WTC11 (cell line): ENCODE measurements around the gene NPEPPS. TPM values are rescaled to one million over a fixed set of nuclear protein-coding genes. Genes with fewer than 3 reads are reported as not detected.

Experiments used
- ATAC-seq: fragments of 200-7000 bp; cut with Tn5 transposase; 2 replicates; pipeline ENCODE4 v1.10.0; 2021; ENCODE audit warnings: mild to moderate bottlenecking, moderate library complexity
- CTCF ChIA-PET: fragments of 300-600 bp; sonication (Branson Sonifier 250); formaldehyde crosslinking; loops from one replicate; lab custom pipeline; 2021; ENCODE audit warnings: antibody characterized with exemption; lab: Charles Lee
- POLR2A ChIA-PET: fragments of 350-600 bp; sonication (Branson Sonifier 250); formaldehyde crosslinking; loops from one replicate; lab custom pipeline; 2021; ENCODE audit warnings: antibody characterized with exemption; lab: Charles Lee
- DNase-seq: peaks from one replicate; pipeline ENCODE4 v3.0.0; 2021; ENCODE audit warnings: low spot score
- H3K27ac Mint-ChIP-seq: 2 replicates; pipeline ENCODE4 v1.8.0; 2021; ENCODE audit warnings: mixed read lengths
- H3K27me3 Mint-ChIP-seq: 2 replicates; pipeline ENCODE4 v1.8.0; 2021; ENCODE audit warnings: low read depth, mild to moderate bottlenecking, moderate library complexity, mixed read lengths
- H3K36me3 Mint-ChIP-seq: 2 replicates; pipeline ENCODE4 v1.8.0; 2021; ENCODE audit warnings: mixed read lengths
- H3K4me1 Mint-ChIP-seq: 2 replicates; pipeline ENCODE4 v1.8.0; 2022; ENCODE audit warnings: mixed read lengths
- H3K4me3 Mint-ChIP-seq: 2 replicates; pipeline ENCODE4 v1.8.0; 2021; ENCODE audit warnings: mild to moderate bottlenecking, moderate library complexity, mixed read lengths
- H3K9me3 Mint-ChIP-seq: 2 replicates; pipeline ENCODE4 v1.8.0; 2021; ENCODE audit warnings: mixed read lengths
- ESRRA ChIP-seq: sonication (generic); formaldehyde crosslinking; IDR thresholded peaks from 2 replicates; pipeline ENCODE4 v1.8.1; 2022; ENCODE audit warnings: mild to moderate bottlenecking, missing genetic modification reagents, borderline replicate concordance
- ETV6 ChIP-seq: sonication (generic); formaldehyde crosslinking; IDR thresholded peaks from 2 replicates; pipeline ENCODE4 v1.8.1; 2022; ENCODE audit warnings: mild to moderate bottlenecking, missing genetic modification reagents
- FOXP1 ChIP-seq: sonication (generic); formaldehyde crosslinking; IDR thresholded peaks from 2 replicates; pipeline ENCODE4 v1.8.0; 2022; ENCODE audit warnings: missing genetic modification reagents, mild to moderate bottlenecking, moderate library complexity, borderline replicate concordance
- NR2C2 ChIP-seq: sonication (generic); formaldehyde crosslinking; IDR thresholded peaks from 2 replicates; pipeline ENCODE4 v1.8.0; 2022; ENCODE audit warnings: mild to moderate bottlenecking, missing genetic modification reagents
- TCF7 ChIP-seq: sonication (generic); formaldehyde crosslinking; IDR thresholded peaks from 2 replicates; pipeline ENCODE4 v1.8.0; 2022; ENCODE audit warnings: mild to moderate bottlenecking, low read depth, missing genetic modification reagents, moderate library complexity
- ZNF138 ChIP-seq: sonication (generic); formaldehyde crosslinking; conservative IDR thresholded peaks from 2 replicates; pipeline ENCODE4 v1.8.1; 2022; ENCODE audit warnings: mild to moderate bottlenecking, moderate library complexity, missing genetic modification reagents
- ZNF317 ChIP-seq: sonication (generic); formaldehyde crosslinking; IDR thresholded peaks from 2 replicates; pipeline ENCODE4 v1.8.1; 2023; ENCODE audit warnings: low read depth, mild to moderate bottlenecking, moderate library complexity, missing genetic modification reagents, borderline replicate concordance
- ZNF396 ChIP-seq: fragments of 250-450 bp; sonication (Bioruptor Pico); IDR thresholded peaks from 2 replicates; pipeline ENCODE4 v1.8.0; 2021; ENCODE audit warnings: mild to moderate bottlenecking, moderate library complexity, borderline replicate concordance
- ZNF671 ChIP-seq: fragments of 250-450 bp; sonication (Bioruptor Pico); IDR thresholded peaks from 2 replicates; pipeline ENCODE4 v1.8.0; 2021; ENCODE audit warnings: mild to moderate bottlenecking
- total RNA-seq: library from RNA; stranded (reverse); gene quantifications from 3 replicates; pipeline ENCODE4 v1.2.3, GENCODE V29; 2021
- TF ChIP-seq, protein P1 (sequence below): fragments of 250-450 bp; sonication (Bioruptor Pico); IDR thresholded peaks from 2 replicates; pipeline ENCODE4 v1.9.0; 2021; ENCODE audit warnings: mild to moderate bottlenecking
- TF ChIP-seq, protein P2 (sequence below): sonication (generic); formaldehyde crosslinking; IDR thresholded peaks from 2 replicates; pipeline ENCODE4 v1.8.0; 2022; ENCODE audit warnings: mild to moderate bottlenecking, missing genetic modification reagents
- TF ChIP-seq, protein P3 (sequence below): fragments of 250-450 bp; sonication (Bioruptor Pico); IDR thresholded peaks from 2 replicates; pipeline ENCODE4 v1.8.0; 2021; ENCODE audit warnings: mild to moderate bottlenecking
- TF ChIP-seq, protein P4 (sequence below): sonication (generic); formaldehyde crosslinking; IDR thresholded peaks from 2 replicates; pipeline ENCODE4 v1.8.1; 2022; ENCODE audit warnings: mild to moderate bottlenecking, moderate library complexity, missing genetic modification reagents
- TF ChIP-seq, protein P5 (sequence below): sonication (generic); formaldehyde crosslinking; conservative IDR thresholded peaks from 2 replicates; pipeline ENCODE4 v1.8.1; 2022; ENCODE audit warnings: mild to moderate bottlenecking, missing genetic modification reagents
- TF ChIP-seq, protein P6 (sequence below): sonication (generic); formaldehyde crosslinking; IDR thresholded peaks from 2 replicates; pipeline ENCODE4 v1.8.0; 2023; ENCODE audit warnings: missing genetic modification reagents, mild to moderate bottlenecking, borderline replicate concordance
- TF ChIP-seq, protein P7 (sequence below): sonication (generic); formaldehyde crosslinking; IDR thresholded peaks from 2 replicates; pipeline ENCODE4 v1.8.1; 2023; ENCODE audit warnings: mild to moderate bottlenecking, missing genetic modification reagents
- TF ChIP-seq, protein P8 (sequence below): fragments of 250-450 bp; sonication (Bioruptor Pico); IDR thresholded peaks from 2 replicates; pipeline ENCODE4 v2.1.2; 2022; ENCODE audit warnings: mild to moderate bottlenecking, moderate library complexity
- TF ChIP-seq, protein P9 (sequence below): sonication (generic); formaldehyde crosslinking; IDR thresholded peaks from 2 replicates; pipeline ENCODE4 v1.8.0; 2022; ENCODE audit warnings: mild to moderate bottlenecking, missing genetic modification reagents
- TF ChIP-seq, protein P10 (sequence below): sonication (generic); formaldehyde crosslinking; IDR thresholded peaks from 2 replicates; pipeline ENCODE4 v1.8.1; 2023; ENCODE audit warnings: mild to moderate bottlenecking, missing genetic modification reagents, moderate library complexity
- TF ChIP-seq, protein P11 (sequence below): sonication (generic); formaldehyde crosslinking; IDR thresholded peaks from 2 replicates; pipeline ENCODE4 v1.8.1; 2022; ENCODE audit warnings: mild to moderate bottlenecking, missing genetic modification reagents, moderate library complexity, borderline replicate concordance

NPEPPS gene
- total RNA-seq, 1 experiment from 2014 or later = 127 TPM

DNA sequence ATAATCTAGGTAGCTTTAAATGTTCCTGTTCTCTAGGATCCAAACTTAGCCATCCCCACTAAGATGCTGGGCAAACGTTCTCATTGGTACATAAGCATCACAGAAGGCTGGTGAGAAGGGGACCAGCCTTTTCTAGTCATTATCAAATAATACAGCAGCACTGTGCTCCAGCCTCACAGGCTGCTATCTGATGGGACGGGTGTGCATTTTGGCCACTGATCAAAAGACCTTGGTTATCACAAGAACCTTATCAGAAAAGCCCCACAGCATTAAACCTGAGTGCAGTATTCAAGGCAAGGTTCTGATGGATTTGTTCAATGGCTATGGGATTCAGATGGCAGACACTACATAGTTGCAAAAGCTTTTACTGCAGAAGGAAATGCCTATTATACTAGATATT is 99.7 kb downstream of the NPEPPS start:
- Mint-ChIP-seq H3K9me3 (no peaks in the 10 kb centered on the region), H3K36me3 (peaks cover 4% of the 10 kb centered on the region; the same call in 1 of the 2 replicates), H3K27me3 (no peaks in the 10 kb centered on the region), H3K27ac (no peak overlapping the region), H3K4me3 (no peak overlapping the region), H3K4me1 (no peaks in the 10 kb centered on the region)
- DNase-seq (no peak), ATAC-seq (no peak)
- CTCF ChIA-PET = no interaction called here
- POLR2A ChIA-PET = interaction anchor here (0.6 kb wide), 1 partner anchor 250 kb away, joined by 5 read pairs; no protein-coding TSS in a partner anchor
- TF ChIP-seq, protein P1, sequence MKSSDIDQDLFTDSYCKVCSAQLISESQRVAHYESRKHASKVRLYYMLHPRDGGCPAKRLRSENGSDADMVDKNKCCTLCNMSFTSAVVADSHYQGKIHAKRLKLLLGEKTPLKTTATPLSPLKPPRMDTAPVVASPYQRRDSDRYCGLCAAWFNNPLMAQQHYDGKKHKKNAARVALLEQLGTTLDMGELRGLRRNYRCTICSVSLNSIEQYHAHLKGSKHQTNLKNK (CRISPR knock-in tag) = no peak
- TF ChIP-seq, protein P2, sequence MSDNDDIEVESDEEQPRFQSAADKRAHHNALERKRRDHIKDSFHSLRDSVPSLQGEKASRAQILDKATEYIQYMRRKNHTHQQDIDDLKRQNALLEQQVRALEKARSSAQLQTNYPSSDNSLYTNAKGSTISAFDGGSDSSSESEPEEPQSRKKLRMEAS (CRISPR knock-in tag) = no peak
- TF ChIP-seq, protein P3, sequence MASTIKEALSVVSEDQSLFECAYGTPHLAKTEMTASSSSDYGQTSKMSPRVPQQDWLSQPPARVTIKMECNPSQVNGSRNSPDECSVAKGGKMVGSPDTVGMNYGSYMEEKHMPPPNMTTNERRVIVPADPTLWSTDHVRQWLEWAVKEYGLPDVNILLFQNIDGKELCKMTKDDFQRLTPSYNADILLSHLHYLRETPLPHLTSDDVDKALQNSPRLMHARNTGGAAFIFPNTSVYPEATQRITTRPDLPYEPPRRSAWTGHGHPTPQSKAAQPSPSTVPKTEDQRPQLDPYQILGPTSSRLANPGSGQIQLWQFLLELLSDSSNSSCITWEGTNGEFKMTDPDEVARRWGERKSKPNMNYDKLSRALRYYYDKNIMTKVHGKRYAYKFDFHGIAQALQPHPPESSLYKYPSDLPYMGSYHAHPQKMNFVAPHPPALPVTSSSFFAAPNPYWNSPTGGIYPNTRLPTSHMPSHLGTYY = no peak
- TF ChIP-seq ESRRA (CRISPR knock-in tag) (no peak), FOXP1 (no peak), TCF7 (CRISPR knock-in tag) (no peak), ZNF138 (CRISPR knock-in tag) (no peak)
- TF ChIP-seq, protein P4, sequence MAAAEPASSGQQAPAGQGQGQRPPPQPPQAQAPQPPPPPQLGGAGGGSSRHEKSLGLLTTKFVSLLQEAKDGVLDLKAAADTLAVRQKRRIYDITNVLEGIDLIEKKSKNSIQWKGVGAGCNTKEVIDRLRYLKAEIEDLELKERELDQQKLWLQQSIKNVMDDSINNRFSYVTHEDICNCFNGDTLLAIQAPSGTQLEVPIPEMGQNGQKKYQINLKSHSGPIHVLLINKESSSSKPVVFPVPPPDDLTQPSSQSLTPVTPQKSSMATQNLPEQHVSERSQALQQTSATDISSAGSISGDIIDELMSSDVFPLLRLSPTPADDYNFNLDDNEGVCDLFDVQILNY (CRISPR knock-in tag) = no peak
- TF ChIP-seq, protein P5, sequence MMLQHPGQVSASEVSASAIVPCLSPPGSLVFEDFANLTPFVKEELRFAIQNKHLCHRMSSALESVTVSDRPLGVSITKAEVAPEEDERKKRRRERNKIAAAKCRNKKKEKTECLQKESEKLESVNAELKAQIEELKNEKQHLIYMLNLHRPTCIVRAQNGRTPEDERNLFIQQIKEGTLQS = no peak

DNA sequence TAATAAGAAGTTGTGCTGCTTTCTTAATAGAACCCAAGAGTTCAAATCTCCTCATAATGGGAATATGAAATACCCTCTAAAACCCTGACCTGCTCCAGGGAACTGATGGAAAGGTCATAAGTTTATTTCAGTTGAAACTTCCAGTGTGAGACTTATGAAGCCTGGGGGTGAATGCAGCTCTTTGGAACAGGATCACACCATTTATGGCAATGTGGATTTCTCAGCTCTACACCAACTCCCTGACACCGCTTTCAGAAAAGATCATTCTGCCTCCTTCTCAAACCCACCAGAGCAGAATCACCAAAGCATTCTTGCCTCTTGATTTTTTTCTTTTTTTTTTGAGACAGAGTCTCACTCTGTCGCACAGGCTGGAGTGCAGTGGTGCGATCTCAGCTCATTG is 102.1 kb downstream of the NPEPPS start:
- ChIA-PET CTCF (interaction anchor here (0.8 kb wide), 1 partner anchor 9 kb away, joined by 3 read pairs; no protein-coding TSS in a partner anchor), POLR2A (no interaction called here)
- DNase-seq (no peak), ATAC-seq (no peak)
- no peaks in the 10 kb centered on the region for H3K9me3 Mint-ChIP-seq
- no peak overlapping the region for H3K27ac Mint-ChIP-seq
- no peaks in the 10 kb centered on the region for H3K4me1 Mint-ChIP-seq
- H3K27me3 Mint-ChIP-seq = no peaks in the 10 kb centered on the region
- TF ChIP-seq, protein P5 = no peak
- TF ChIP-seq, protein P6, sequence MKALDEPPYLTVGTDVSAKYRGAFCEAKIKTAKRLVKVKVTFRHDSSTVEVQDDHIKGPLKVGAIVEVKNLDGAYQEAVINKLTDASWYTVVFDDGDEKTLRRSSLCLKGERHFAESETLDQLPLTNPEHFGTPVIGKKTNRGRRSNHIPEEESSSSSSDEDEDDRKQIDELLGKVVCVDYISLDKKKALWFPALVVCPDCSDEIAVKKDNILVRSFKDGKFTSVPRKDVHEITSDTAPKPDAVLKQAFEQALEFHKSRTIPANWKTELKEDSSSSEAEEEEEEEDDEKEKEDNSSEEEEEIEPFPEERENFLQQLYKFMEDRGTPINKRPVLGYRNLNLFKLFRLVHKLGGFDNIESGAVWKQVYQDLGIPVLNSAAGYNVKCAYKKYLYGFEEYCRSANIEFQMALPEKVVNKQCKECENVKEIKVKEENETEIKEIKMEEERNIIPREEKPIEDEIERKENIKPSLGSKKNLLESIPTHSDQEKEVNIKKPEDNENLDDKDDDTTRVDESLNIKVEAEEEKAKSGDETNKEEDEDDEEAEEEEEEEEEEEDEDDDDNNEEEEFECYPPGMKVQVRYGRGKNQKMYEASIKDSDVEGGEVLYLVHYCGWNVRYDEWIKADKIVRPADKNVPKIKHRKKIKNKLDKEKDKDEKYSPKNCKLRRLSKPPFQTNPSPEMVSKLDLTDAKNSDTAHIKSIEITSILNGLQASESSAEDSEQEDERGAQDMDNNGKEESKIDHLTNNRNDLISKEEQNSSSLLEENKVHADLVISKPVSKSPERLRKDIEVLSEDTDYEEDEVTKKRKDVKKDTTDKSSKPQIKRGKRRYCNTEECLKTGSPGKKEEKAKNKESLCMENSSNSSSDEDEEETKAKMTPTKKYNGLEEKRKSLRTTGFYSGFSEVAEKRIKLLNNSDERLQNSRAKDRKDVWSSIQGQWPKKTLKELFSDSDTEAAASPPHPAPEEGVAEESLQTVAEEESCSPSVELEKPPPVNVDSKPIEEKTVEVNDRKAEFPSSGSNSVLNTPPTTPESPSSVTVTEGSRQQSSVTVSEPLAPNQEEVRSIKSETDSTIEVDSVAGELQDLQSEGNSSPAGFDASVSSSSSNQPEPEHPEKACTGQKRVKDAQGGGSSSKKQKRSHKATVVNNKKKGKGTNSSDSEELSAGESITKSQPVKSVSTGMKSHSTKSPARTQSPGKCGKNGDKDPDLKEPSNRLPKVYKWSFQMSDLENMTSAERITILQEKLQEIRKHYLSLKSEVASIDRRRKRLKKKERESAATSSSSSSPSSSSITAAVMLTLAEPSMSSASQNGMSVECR = no peak
- TF ChIP-seq, protein P7, sequence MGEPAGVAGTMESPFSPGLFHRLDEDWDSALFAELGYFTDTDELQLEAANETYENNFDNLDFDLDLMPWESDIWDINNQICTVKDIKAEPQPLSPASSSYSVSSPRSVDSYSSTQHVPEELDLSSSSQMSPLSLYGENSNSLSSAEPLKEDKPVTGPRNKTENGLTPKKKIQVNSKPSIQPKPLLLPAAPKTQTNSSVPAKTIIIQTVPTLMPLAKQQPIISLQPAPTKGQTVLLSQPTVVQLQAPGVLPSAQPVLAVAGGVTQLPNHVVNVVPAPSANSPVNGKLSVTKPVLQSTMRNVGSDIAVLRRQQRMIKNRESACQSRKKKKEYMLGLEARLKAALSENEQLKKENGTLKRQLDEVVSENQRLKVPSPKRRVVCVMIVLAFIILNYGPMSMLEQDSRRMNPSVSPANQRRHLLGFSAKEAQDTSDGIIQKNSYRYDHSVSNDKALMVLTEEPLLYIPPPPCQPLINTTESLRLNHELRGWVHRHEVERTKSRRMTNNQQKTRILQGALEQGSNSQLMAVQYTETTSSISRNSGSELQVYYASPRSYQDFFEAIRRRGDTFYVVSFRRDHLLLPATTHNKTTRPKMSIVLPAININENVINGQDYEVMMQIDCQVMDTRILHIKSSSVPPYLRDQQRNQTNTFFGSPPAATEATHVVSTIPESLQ (CRISPR knock-in tag) = no peak
- TF ChIP-seq, protein P8, sequence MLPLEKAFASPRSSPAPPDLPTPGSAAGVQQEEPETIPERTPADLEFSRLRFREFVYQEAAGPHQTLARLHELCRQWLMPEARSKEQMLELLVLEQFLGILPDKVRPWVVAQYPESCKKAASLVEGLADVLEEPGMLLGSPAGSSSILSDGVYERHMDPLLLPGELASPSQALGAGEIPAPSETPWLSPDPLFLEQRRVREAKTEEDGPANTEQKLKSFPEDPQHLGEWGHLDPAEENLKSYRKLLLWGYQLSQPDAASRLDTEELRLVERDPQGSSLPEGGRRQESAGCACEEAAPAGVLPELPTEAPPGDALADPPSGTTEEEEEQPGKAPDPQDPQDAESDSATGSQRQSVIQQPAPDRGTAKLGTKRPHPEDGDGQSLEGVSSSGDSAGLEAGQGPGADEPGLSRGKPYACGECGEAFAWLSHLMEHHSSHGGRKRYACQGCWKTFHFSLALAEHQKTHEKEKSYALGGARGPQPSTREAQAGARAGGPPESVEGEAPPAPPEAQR = no peak
- TF ChIP-seq ZNF138 (CRISPR knock-in tag) = no peak
- no peak for TF ChIP-seq ZNF671
- TF ChIP-seq ETV6 = no peak
- no peak for TF ChIP-seq NR2C2 (CRISPR knock-in tag)
- TF ChIP-seq, protein P9, sequence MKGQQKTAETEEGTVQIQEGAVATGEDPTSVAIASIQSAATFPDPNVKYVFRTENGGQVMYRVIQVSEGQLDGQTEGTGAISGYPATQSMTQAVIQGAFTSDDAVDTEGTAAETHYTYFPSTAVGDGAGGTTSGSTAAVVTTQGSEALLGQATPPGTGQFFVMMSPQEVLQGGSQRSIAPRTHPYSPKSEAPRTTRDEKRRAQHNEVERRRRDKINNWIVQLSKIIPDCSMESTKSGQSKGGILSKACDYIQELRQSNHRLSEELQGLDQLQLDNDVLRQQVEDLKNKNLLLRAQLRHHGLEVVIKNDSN = no peak
- TF ChIP-seq ZNF317 (CRISPR knock-in tag) = no peak
- TF ChIP-seq, protein P10, sequence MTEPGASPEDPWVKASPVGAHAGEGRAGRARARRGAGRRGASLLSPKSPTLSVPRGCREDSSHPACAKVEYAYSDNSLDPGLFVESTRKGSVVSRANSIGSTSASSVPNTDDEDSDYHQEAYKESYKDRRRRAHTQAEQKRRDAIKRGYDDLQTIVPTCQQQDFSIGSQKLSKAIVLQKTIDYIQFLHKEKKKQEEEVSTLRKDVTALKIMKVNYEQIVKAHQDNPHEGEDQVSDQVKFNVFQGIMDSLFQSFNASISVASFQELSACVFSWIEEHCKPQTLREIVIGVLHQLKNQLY (CRISPR knock-in tag) = no peak
- no peak for TF ChIP-seq ZNF396 (CRISPR knock-in tag)
- TF ChIP-seq, protein P11, sequence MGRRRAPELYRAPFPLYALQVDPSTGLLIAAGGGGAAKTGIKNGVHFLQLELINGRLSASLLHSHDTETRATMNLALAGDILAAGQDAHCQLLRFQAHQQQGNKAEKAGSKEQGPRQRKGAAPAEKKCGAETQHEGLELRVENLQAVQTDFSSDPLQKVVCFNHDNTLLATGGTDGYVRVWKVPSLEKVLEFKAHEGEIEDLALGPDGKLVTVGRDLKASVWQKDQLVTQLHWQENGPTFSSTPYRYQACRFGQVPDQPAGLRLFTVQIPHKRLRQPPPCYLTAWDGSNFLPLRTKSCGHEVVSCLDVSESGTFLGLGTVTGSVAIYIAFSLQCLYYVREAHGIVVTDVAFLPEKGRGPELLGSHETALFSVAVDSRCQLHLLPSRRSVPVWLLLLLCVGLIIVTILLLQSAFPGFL (CRISPR knock-in tag) = no peak
- H3K4me3 Mint-ChIP-seq = no peak overlapping the region
- no peaks in the 10 kb centered on the region for H3K36me3 Mint-ChIP-seq
